ENCODE results near the gene SORBS1.

Gene SORBS1

GRCh38 chr10:95511314-95511713, 49.9 kb downstream of the SORBS1 start:
- DNase-seq, result no peak

GRCh38 chr10:95509251-95509650, 51.9 kb downstream of the SORBS1 start:
- no peak for DNase-seq

GRCh38 chr10:95508730-95509129, 52.4 kb downstream of the SORBS1 start:
- DNase-seq, result no peak

- DNase-seq, result no peak
Measured at GRCh38 chr10:95506056-95506737, 55.0 kb downstream of the SORBS1 start.

- no peak for DNase-seq
Measured at GRCh38 chr10:95505641-95506040, 55.5 kb downstream of the SORBS1 start.

- no peak for DNase-seq
Measured at GRCh38 chr10:95505084-95505610, 56.0 kb downstream of the SORBS1 start.

GRCh38 chr10:95504246-95504691, 56.9 kb downstream of the SORBS1 start:
- DNase-seq, result no peak

- DNase-seq, result no peak
Measured at GRCh38 chr10:95503526-95503925, 57.6 kb downstream of the SORBS1 start.

GRCh38 chr10:95503001-95503400, 58.2 kb downstream of the SORBS1 start:
- DNase-seq, result no peak

- DNase-seq, result no peak
Measured at GRCh38 chr10:95502377-95502776, 58.8 kb downstream of the SORBS1 start.

GRCh38 chr10:95501203-95502094, 59.7 kb downstream of the SORBS1 start:
- no peak for DNase-seq

GRCh38 chr10:95500649-95501048, 60.5 kb downstream of the SORBS1 start:
- no peak for DNase-seq

- no peak for DNase-seq
Measured at GRCh38 chr10:95500097-95500496, 61.1 kb downstream of the SORBS1 start.

GRCh38 chr10:95499482-95499989, 61.6 kb downstream of the SORBS1 start:
- DNase-seq, result no peak

- no peak for DNase-seq
Measured at GRCh38 chr10:95496951-95497350, 64.2 kb downstream of the SORBS1 start.

- no peak for DNase-seq
Measured at GRCh38 chr10:95496246-95496911, 64.8 kb downstream of the SORBS1 start.

- no peak for DNase-seq
Measured at GRCh38 chr10:95493862-95494261, 67.3 kb downstream of the SORBS1 start.

- no peak for DNase-seq
Measured at GRCh38 chr10:95487994-95488393, 73.2 kb downstream of the SORBS1 start.

- DNase-seq, result no peak
Measured at GRCh38 chr10:95485056-95485844, 75.9 kb downstream of the SORBS1 start.

GRCh38 chr10:95482501-95483233, 78.5 kb downstream of the SORBS1 start:
- DNase-seq, result no peak

GRCh38 chr10:95480901-95481491, 80.2 kb downstream of the SORBS1 start:
- DNase-seq, result no peak

Data from stimulated activated CD8-positive, alpha-beta memory T cell treated with anti-CD3 and anti-CD28 coated beads, Interleukin-4, amount 100 ng/mL, for 48 hours (primary cell).